Cardiac fibroblast (primary cell): ENCODE measurements around the gene RRN3.
"Not testable (repeated sequence)": the region's sequence is repeated elsewhere in the genome, so short reads cannot be mapped to it uniquely, and the experiment has no call there.

Experiments
- DNase-seq, 2 donors: peaks; one replicate each; pipeline versions ENCODE4 v3.0.0 to v3.0.0-alpha.2; 2010; ENCODE audit warnings: low read depth in 2 of 2
- H3K4me3 ChIP-seq, 2 donors: replicated peaks in 1 of 2; 1 replicate in 1 of 2; 2 replicates in 1 of 2; pipeline ENCODE4 v1.5.1; 2011; ENCODE audit warnings: low read depth in 2 of 2, low read length in 2 of 2, mild to moderate bottlenecking in 2 of 2, moderate library complexity in 1 of 2
- TF ChIP-seq, protein P1 (sequence below): IDR thresholded peaks from one replicate; pipeline ENCODE4 v1.5.1; 2011; ENCODE audit warnings: low read depth, mild to moderate bottlenecking, low read length, inconsistent platforms

RRN3 gene

DNA sequence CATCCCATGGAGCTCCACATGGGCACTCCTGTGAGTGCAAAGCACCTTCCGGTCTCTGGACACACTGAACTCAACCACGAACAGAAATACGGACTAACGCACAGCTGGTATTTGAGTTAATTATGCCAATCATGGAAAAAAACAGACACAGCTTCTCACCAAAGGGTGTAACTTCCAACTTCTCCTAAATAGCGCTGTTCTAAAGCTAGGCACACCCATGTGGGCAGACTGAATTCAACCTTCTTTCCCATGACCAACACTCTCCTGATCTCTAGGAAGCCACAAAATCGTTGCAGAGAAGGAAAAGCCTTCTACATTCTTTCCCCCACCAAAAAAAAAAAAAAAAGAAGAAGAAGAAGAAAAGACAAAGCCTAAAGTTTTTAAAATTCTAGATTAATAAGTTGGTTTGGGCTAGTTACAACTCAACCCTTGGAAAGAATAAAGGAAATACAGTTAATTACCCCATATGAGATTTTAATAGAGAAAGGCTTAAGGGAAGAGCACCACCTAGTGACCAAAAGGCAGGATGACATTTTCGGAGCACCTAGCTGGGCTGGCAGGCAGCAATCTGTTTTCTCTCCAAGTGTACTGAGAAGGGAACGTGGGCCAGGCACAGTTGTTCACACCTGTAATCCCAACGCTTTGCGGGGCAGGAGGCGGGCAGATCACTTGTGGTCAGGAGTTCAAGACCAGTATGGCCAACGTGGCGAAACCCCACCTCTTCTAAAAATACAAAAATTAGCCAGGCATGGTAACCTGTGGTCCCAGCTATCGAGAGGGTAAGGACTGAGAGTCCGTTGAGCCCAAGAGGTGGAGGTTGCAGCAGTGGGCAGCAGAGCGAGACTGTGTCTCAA lies 21.9 kb downstream of the RRN3 start:
- TF ChIP-seq, protein P1, sequence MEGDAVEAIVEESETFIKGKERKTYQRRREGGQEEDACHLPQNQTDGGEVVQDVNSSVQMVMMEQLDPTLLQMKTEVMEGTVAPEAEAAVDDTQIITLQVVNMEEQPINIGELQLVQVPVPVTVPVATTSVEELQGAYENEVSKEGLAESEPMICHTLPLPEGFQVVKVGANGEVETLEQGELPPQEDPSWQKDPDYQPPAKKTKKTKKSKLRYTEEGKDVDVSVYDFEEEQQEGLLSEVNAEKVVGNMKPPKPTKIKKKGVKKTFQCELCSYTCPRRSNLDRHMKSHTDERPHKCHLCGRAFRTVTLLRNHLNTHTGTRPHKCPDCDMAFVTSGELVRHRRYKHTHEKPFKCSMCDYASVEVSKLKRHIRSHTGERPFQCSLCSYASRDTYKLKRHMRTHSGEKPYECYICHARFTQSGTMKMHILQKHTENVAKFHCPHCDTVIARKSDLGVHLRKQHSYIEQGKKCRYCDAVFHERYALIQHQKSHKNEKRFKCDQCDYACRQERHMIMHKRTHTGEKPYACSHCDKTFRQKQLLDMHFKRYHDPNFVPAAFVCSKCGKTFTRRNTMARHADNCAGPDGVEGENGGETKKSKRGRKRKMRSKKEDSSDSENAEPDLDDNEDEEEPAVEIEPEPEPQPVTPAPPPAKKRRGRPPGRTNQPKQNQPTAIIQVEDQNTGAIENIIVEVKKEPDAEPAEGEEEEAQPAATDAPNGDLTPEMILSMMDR = peak; percentile 8
- not testable (repeated sequence) for DNase-seq, H3K4me3 ChIP-seq

DNA sequence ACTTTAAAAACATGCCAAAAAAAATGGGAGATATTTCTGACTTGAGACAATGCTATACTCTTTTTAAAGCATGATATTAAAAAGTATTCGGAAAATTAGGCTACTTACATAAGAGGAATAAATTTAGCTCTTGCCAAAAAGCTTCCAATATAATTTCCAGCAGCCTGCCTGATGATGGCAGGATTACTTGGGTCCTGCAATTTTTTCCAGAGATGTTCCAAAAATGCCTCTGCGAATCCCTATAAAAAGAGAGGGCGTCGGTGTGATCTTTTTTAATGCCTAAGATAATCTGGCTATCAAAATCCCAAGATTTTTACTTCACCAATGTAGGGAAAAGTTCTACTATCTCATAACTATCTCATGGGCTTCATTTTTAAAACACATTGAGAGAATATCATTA lies 23.1 kb downstream of the RRN3 start:
- not testable (repeated sequence) for H3K4me3 ChIP-seq, DNase-seq

DNA sequence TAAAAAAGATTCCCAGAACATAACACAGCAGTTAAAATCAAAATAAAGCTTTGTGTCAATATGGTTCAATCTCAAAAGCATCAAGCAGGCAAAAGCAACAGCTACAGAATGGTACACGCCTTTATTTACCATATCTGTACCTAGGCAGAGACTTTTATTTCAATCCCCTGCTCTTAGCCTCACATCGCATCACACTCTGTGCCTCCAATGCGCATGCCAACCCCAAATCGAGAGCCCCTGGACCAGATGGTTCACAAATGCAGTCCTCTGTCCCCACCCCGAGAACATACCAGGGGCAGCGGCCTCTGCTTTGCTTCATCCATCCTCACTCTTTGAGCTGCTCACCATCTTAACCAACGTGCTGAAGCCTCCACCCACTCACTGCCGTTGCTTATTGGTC lies 27.4 kb downstream of the RRN3 start:
- not testable (repeated sequence) for DNase-seq, H3K4me3 ChIP-seq

DNA sequence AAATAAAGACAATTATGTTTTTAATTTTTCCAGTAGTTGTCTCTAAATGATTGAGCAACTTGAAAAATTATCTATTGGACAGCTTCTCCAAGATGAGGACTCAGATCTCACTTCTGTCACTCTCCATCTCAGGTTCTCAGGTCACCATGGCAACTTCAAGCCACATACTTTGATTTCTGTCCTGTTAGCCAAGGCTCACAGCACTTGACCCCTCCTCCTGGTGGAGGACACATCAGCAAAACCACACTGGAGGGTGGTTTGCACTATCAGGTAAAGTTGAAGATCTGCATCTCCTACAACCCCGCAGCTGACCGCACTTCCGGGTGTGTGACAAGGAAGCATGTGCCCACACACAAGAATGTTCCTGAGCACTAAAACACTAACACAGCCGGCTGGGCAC lies 28.1 kb downstream of the RRN3 start:
- not testable (repeated sequence) for H3K4me3 ChIP-seq

DNA sequence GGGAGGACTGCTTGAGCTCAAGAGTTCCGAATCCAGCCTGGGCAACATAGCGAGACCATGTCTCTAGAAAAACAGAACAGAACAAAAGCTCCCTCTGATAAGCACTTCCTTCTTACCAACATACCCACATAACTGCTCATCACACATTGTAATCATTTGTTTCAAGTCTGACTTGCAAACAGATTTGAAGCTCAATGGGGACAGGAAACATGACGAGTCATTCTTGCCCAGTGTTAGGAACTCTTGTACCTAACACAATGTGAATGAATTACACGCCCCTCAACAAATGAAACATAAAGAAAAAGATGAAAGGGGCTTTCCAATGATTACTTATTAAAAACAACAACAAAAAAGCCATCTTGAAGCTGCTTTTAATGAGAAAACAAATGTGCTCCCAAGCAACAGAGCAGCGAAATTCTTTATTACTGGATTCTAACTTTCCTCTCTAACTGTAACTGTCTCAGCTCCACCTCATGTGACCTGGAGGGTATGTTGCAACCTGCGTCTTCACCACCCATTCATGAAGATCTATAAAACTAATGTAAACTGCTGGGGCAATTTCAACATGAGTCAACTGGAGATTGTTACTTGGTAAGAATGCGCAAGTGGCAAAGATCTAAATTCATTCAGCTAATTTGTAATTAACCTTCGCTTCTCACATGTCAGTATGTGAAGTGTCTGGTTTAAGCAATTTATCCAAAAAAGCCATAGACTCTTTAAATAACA lies 31.8 kb downstream of the RRN3 start:
- not testable (repeated sequence) for H3K4me3 ChIP-seq
- DNase-seq = peak; percentile 34 to 38

More for the DNA sequence above, 28.1 kb downstream of the RRN3 start:
- not testable (repeated sequence) for DNase-seq

DNA sequence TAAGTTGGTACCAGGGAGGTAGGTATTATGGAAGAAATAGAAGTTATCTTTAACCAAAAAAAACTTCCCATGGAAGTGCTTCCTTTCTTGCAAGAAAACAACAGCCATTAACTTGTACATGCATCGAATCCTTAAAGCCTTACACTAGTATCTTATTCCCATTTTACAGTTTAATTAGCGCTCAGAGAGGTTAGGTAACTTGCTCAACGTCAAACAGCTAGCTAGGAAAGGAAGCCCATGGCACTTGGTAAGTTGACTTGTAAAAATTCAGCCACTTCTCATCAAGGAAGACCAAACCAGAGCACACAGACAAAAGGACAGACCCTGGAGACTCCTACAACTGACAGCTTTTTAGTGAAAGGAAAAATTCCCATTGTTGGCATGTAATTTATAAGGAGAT lies 34.7 kb downstream of the RRN3 start:
- DNase-seq = no peak
- TF ChIP-seq, protein P1 = no peak
- H3K4me3 ChIP-seq = no peak overlapping the region

DNA sequence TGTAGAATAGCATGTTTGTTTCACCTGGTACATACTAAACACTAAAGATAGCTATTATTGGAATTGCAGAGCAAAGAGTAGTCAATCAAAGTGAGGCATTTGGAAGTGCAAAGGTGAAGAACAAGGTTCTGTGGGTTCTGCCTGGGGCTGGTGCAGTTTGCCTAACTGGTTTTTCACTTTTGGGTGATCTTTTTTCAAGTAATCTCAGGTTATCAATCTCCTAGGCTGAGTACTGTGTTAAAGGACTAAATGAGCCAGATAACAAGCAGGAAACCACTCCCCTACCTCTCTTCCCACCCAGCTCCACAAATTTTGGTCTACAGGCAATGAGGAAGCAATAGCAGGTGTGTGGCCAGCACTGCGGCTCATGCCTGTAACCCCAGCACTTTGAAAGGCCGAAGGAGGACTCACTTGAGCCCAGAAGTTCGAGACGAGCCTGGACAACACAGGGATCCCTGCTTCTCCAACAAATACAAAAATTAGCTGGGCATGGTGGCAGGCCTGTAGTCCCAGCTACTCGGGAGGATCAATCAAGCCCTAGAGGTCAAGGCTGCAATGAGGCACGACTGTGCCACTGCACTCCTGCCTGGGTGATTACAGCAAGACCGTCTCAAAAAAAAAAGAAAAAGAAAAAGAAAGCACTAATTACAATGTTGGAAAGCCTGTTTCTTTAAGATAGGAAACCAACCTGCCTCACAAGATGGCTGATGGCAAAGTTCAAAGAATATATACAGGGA lies 36.2 kb downstream of the RRN3 start:
- TF ChIP-seq, protein P1 = no peak
- no peak for DNase-seq
- H3K4me3 ChIP-seq = no peak overlapping the region

DNA sequence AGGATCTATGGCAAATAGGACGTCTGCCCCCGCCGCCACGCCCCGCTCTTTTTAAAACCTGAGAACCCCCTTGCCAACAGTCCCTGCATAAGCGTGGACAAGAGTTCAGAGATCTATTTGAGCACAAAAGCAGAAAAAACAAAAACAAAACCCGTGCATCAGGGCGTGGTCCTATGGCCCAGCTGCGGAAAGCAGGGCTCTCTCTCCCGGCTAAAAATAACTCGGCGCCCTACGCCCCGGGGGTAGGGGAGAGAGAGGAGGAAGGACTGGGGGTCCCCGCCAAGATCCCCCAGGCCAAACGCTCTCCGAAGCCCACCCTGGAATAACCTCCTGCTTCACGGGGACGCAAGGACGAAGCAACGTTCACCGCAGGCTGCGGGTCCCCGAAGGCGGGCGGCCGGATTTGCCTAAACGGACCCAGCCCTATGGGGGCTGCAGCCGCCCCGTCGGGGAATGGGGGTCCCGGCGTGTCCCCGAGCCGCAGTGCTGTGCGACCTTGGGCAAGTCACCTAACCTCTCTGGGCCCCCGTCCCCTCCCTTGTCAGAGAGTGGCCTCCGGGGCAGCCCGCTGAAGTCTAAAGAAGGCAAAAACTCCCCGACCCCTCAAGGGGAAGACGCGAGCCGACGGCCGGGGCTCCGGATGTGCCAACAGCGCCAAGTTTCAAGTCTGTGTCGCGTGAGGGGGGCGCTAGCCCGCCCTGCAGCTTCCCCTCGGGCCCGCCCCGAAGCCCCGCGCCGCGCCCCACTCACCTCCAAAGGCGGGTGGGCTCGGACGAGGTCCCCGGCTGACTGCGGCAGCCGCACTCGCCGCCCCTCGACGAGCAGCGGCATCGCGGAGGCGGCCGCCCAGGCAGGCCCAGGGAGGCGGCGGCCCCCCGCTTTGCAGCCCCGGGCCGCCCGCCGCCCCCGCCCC lies 38.7 kb downstream of the RRN3 start:
- peak overlapping the region; percentile 92 to 100 for H3K4me3 ChIP-seq
- TF ChIP-seq, protein P1 = no peak
- peak; percentile 39 to 43 for DNase-seq
